Activated CD8-positive, alpha-beta memory T cell treated with anti-CD3 and anti-CD28 coated beads for 36 hours (primary cell): ENCODE data around the gene SAMD8. TPM values are rescaled to one million over a fixed set of nuclear protein-coding genes. Genes with fewer than 3 reads are reported as not detected.

Experiments
- CTCF ChIA-PET: fragments of 350-600 bp; sonication (Branson Sonifier 250); formaldehyde crosslinking; loops from one replicate; lab custom pipeline; 2021; ENCODE audit warnings: antibody characterized with exemption; lab: Charles Lee
- POLR2A ChIA-PET: fragments of 350-600 bp; sonication (Branson Sonifier 250); formaldehyde crosslinking; loops from one replicate; lab custom pipeline; 2021; ENCODE audit warnings: antibody characterized with exemption; lab: Charles Lee
- total RNA-seq, 2 experiments: library from RNA; stranded (reverse); gene quantifications; one replicate each; pipeline ENCODE4 v1.2.3, GENCODE V29; 2021

Gene SAMD8
- 10 to 100 TPM; 15.4 to 17.0 TPM for total RNA-seq

DNA sequence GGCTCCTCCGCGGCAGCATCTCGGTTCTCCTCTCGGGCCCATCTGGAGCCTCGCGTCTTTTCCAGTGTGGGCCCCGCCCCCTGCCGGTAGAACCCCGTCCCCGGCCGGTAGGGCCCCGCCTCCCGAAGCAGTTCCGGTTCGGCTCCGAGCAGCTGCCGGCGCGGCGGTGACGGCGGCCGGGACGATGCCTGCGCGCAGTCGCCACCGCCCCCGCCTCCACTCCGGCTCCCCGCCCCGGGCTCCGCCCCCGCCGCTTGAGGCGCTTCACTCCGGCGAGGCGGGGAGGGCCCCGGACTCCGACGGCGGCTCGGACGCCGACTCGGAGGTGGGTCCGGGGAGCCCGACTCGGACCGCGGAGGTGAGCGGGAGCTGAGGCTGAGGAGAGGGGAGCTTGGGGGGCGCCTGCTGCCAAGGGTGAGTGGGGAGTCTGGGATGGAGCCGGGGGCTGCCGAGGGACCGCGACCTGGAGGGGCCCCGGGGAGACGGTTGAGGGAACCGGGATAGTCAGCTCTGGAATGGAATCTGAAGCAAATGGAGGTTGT is at the start of gene SAMD8:
Gene SAMD8 (plus strand): TSS at position 292 of the 542 bp plus-strand sequence. CDS start 38,873 bp downstream, outside the sequence.
- POLR2A ChIA-PET = interaction anchor here (0.6 to 1.9 kb wide), 5 partner anchors 99 to 937 kb away, joined by 3 to 18 read pairs (median 3); partner anchors contain the start of gene VDAC2

GRCh38 chr10:75061709-75062505 is 49.5 kb upstream of the SAMD8 start:
- POLR2A ChIA-PET = no interaction called here

More for the DNA sequence above, at the start of gene SAMD8:
- CTCF ChIA-PET = interaction anchor here (0.7 to 1.7 kb wide), 4 partner anchors 10 to 124 kb away, joined by 3 to 4 read pairs (median 3); partner anchors contain the start of gene COMTD1

GRCh38 chr10:75062506-75063299 is 48.8 kb upstream of the SAMD8 start:
- ChIA-PET POLR2A (no interaction called here), CTCF (no interaction called here)

More at GRCh38 chr10:75061709-75062505, 49.5 kb upstream of the SAMD8 start:
- CTCF ChIA-PET = no interaction called here

- CTCF ChIA-PET = no interaction called here
- POLR2A ChIA-PET = no interaction called here
These were observed 47.8 kb upstream of the SAMD8 start for GRCh38 chr10:75063461-75064230.

DNA sequence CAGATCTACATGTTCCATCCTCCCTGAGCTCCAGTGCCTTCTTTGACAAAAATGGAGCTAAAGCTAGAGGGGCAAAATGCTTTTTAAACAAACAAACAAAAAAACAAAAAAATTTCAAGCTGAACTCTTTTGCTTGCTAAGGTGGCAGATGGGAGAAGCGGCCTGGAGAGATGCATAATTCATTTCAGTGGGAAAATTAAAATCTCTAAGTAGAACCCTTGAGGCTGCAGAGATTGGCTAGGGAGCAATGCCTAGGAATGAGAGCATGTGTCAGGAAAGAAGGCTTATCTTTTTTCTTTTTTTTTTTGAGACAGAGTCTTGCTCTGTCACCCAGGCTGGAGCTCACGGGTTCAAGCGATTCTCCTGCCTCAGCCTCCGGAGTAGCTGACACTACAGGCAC is 46.4 kb upstream of the SAMD8 start:
- CTCF ChIA-PET = no interaction called here
- POLR2A ChIA-PET = no interaction called here

- POLR2A ChIA-PET = no interaction called here
- CTCF ChIA-PET = no interaction called here
These were observed 45.2 kb upstream of the SAMD8 start for GRCh38 chr10:75066271-75066670.

DNA sequence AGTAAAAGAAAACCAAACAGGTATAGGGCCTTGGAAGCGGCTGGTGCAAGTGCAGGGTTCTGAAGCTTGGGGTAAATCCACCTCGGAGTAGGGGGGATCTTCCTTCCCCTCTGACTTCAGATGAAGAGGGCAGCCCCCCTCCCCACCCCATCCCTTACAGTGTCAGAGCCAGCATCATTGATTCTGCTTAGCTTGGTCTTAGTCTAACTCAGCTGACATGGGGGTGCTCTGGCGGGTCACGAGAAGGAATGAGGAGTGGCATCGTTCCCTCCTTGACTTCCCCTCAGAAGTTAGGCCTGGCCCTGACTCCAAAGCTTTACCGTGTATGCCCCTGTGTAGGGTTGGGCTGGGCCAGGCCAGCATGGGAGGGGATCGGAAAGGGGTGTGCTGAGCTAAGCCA is 44.2 kb upstream of the SAMD8 start:
- CTCF ChIA-PET = interaction anchor here (0.8 kb wide), 1 partner anchor 47 kb away, joined by 3 read pairs; no protein-coding TSS in a partner anchor
- POLR2A ChIA-PET = no interaction called here

DNA sequence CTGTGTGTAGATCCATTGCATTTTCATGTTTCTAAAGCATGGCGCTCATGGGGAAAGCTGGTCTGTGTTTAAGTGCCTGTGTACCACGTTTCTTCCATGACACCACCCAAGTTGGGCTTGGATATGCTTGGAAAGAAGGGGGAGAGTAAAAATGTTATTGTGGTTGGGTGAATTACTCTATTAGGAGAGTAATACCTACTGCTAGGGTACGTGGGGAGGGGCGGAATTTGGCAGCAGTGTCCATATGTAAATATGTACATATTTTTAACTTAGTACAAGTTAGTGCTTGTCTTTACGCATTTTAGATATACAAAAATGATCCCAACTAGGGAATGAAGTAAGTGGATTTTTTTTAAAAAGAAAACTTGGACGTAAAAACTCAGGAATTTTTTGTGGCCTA is 42.9 kb upstream of the SAMD8 start:
- POLR2A ChIA-PET = no interaction called here
- CTCF ChIA-PET = no interaction called here

DNA sequence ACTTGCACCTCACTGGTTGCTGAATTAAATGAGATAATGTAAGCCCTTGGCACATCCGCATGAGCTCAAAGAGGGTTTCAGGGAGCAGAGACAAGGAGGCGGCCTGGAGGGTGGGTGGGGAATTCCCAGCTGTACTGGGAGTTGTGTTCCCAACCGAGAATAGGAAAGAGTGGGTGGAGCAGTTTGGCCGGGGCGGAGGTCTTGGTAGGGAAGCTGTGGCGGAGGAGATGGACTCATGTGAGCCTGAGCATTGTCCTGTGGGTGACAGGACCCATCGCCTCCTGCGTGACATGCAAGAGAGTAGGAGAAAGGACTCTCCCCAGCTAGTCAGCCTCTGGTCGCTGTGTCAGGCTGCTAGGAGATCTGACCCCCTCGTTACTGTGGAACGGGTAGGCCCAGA is 41.0 kb upstream of the SAMD8 start:
- ChIA-PET POLR2A (interaction anchor here (0.7 kb wide), 1 partner anchor 57 kb away, joined by 4 read pairs; no protein-coding TSS in a partner anchor), CTCF (no interaction called here)

DNA sequence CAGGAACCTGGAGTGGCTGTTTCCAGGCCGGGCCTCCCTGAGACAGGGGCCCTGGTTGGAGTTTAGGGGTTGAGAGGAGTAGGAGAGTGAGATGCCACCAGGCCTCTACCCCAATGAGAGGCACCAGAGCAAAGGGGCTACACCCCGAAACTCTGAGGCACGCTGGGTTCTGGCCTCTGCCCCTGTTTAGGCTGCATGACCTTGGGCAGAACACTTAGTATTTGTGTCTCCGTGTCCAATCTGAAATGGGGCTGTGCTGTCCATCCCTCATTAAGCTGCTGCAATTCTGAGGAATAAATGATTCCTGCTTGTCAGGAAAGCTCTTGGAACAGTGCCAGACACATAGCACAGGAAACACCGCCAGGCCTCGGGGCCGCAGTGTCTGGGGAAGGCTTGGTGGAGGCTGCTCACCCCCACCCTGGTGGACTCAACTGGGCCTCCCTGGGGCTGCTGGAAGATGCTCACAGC is 40.5 kb upstream of the SAMD8 start:
- POLR2A ChIA-PET = no interaction called here
- CTCF ChIA-PET = no interaction called here

DNA sequence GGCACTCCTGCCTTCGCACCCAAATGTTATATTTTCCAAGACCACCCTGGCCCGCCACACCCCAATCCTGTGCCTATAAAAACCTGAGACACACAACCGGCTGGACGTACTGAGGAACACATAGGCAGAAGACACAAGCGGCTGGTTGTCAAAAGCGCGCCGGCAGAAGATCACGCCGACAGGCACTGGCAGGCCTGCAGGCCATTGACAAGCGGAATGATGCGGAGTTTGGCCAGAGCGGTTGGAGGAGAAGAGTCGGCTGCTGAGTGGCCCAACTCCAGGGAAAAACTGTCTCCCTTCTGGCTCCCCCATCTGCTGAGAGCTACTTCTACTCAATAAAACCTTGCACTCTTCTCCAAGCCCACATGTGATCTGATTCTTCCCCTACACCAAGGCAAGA is 39.7 kb upstream of the SAMD8 start:
- CTCF ChIA-PET = no interaction called here
- POLR2A ChIA-PET = no interaction called here

- POLR2A ChIA-PET = no interaction called here
- CTCF ChIA-PET = no interaction called here
These were observed 38.7 kb upstream of the SAMD8 start for GRCh38 chr10:75072727-75073126.

- ChIA-PET POLR2A (no interaction called here), CTCF (no interaction called here)
These were observed 38.0 kb upstream of the SAMD8 start for GRCh38 chr10:75073442-75073841.

DNA sequence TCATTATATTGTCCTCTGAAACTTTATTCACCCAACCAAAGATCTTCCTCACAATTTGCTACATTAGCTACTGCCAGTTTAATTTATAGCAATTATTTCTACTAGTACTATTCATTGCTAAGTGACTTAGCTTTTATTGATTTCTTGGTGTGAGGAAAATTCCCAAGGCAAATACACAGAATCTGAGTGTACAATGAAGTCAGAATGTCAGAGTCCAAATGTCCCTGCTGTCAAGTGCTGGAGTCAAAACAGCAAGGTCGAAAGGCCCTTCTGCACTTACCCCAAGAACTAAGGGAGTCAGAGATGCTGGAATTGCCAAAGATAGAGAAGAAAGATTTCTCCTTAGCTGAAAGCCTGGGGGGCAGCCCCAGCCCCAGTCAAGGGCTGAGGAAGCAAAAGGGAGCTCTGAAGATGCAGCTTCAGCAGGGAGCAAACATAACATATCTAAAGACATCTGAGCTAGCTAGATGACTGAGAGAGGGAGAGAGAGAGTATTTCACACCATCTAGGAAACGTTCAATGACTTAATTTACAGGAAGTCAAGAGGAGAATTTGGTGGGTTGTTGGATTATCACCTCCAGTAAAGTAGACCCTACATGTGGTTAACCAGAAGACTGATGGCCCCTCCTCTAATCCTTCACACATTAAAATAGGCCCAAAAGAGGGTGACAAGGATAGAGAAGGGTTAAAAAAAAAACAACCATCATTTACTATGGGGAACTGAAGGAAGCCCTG is 36.6 kb upstream of the SAMD8 start:
- POLR2A ChIA-PET = no interaction called here
- CTCF ChIA-PET = no interaction called here

DNA sequence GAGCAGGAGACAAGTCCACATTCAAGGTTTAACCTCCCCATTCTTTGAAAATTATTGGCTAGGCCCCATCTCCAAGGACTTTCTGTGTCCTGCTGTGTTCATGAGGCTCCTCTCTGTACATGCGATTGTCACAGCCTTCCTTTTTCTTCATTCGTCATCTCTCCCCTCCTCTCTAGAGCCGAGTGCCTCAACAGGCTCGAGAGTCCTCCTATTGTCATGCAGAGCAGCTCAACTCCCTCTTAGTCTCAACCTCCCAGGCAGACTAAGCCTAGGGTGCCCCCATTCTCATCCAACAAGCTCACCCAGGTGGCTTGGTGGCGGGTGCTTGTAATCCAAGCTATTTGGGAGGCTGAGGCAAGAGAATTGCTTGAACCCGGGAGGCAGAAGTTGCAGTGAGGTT is 35.1 kb upstream of the SAMD8 start:
- POLR2A ChIA-PET = no interaction called here
- CTCF ChIA-PET = no interaction called here

- ChIA-PET POLR2A (interaction anchor here (0.6 kb wide), 1 partner anchor 127 kb away, joined by 3 read pairs; no protein-coding TSS in a partner anchor), CTCF (no interaction called here)
These were observed 31.9 kb upstream of the SAMD8 start for GRCh38 chr10:75079436-75080083.

DNA sequence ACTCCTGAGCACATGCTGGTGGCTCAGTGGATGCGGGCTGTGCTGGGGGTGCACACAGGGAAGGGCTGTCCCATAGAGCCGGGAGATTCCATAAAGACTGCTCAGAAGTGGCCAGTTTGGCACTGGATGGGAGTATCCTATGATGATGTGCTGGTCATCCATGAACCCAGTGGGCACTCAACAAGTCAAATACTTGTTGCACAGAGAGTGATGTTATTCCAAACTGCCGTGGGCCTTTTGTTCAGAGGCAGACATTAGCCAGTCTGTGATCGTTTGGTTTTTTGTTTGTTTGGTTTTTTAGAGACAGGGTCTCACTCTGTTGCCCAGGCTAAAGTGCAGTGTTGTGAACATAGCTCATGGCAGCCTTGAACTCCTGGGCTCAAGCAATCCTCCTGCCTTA is 30.9 kb upstream of the SAMD8 start:
- CTCF ChIA-PET = interaction anchor here (0.6 kb wide), 1 partner anchor 114 kb away, joined by 4 read pairs; no protein-coding TSS in a partner anchor
- POLR2A ChIA-PET = no interaction called here

DNA sequence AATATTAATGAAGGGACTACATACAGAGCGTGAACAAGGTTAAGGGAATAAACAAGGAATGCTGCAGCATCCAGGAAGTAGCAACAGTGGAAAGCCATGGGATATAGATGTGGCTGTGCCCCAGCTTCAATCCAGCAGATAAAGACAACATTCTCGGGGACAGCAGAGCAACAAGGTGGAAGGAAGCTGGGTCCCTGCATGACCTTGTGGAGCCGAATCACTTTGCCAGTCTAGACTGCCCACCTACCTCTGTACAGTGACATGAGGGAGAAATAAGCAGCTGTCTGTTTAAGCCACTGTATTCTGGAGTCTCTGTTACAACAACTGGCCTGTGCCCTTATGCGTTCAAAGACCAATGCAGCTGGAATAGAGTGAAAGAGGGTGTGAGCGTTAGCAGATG is 30.1 kb upstream of the SAMD8 start:
- POLR2A ChIA-PET = no interaction called here
- CTCF ChIA-PET = no interaction called here
